GM19099 (cell line): ENCODE data around the gene EPHA1.

ENCODE experiments used
- POLR2A ChIP-seq: IDR thresholded peaks from 3 replicates; pipeline ENCODE4 v1.6.1; 2011; ENCODE audit warnings: low read depth; ENCODE audit not compliant: insufficient read length; ENCODE audit errors: extremely low read depth

Gene EPHA1

DNA sequence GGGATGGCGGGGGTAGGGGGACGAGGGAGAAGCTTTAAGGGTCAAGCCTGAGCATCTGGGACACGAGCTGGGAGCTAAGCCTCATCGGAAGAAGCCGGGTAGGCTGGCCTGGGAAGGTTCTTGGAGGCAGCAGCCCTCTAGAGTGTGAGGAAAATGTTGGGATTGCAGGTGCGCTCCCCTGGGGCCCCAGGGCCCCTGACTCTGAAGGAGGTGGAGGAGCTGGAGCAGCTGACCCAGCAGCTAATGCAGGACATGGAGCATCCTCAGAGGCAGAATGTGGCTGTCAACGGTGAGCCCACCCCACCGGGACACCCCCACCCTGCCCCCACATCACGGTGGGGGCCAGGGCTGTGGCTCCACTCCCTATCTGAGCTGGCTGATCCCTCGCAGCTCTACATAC lies 20.6 kb downstream of the EPHA1 start:
- TF ChIP-seq POLR2A, result no peak

DNA sequence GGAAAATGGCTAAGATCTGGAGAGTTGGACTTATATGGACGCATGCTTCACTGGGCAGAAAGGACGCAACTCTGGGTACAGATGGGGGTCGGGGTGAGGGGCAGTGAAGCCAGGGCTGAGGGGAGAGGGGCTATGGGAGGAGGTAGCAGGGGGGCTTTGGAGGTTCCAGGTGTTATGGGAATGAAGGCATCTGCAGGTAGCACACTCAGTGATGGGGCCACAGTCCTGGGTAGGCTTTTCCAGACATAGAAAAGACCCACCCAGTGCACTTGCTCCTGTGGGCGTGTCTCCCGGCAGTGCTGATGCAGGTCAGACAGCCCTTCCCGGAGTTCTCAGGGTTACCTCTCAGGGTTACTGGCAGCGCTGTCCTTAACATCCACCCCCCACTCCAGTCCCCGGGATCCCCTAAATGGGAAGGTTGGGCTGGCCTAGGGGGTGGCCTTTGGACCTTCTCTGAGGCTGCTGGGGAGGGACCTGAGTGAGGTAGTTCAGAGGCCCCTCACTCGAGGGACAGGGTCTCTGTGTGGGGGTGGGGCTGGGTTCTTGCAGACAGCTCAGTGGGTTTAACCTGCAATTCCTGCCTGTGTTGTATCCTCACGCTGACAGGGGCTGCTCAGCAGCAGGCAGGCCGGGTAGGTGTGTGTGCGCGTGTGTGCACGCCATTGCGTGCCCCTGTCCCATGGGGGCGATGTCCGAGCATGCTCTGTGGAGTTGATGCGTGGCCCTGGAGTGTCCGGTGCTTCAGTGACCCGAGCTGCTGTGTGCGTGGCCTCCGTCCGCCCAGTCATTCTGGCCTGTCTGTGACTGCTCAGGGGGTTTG lies 21.3 kb downstream of the EPHA1 start:
- TF ChIP-seq POLR2A, result no peak

DNA sequence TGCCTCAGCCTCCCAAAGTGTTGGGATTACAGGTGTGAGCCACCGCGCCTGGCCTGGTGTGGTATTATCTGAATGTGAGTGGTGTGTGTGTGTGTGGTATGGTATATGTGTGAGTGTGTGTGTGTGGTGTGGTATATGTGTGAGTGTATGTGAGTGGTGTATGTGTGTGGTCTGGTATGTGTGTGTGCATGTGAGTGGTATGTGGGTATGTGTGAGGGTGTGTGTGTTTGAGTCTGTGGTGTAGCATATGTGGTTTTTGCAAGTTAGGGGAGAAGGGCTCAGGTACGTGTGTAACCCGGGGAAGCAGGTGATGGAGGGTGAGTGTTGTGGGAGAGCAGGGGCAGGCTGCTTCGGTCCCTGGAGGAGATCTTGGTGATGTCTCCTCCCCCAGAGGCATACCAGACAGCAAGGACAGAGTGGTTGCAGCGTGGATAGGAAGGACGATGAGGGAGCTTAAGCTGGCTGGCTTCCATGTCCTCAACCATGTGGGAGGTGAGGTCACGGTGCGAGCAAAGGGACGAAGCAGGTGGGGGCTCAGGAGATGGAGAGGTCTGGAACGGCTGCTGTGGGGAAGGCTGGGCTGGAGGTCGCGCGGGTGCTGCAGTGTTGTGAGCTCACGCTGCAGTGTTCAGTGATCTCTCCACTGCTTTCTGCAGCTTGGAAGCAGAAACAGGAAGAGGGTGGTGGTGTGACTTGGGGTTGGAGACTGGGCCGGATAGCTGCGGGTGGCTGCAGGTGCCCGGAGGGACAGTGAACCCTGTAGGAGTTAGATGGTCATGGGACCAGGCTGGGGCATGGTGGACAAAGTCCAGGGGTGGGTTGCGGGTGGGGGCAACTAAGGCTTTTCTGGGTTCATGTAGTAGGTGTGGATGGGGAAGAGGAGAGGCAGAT lies 22.5 kb downstream of the EPHA1 start:
- no peak for TF ChIP-seq POLR2A

DNA sequence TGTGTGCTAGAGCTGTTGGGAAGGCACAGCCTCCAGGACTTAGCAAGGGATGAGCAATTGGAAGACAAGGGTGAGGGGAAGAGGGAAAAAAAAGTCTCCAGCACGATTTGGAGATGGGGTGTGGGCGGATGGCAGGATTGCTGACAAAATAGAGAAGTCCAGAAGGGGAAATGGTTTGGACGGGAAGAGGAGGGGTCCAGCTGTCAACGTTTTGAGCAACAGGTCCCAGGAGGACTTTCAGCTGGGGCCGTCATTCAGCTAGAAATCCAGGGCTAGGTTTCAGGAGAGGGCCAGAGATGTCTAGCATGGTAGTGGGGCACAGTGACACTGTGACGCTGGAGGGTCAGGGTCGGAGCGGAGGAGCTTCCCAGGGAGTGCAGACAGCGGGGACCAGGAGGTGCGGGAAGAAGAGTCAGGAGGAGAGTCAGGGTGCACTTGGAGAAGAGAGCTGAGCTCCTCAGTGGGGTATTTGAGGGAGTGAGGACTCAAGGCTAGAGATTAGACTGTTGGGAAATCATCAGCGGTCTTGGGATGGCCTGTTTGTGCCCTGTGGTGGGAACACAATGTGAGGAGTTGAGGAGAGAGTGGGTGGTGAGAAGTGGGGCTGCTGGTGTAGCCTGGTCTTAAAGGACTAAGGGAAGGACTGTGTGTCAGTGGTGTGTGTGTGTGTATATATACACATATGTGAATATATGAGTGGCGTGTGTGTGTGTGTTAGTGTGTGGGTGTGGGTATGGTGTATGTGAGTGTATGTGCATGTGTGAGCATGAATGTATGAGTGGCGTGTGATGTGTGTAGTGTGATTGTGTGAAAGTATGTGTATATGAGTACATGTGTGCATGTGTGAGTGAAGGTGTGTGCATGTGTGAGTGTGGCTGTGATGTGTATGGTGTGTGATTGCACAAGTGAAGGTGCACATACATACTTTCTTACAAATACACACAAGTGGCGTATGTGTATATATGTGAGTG lies 23.7 kb downstream of the EPHA1 start:
- no peak for TF ChIP-seq POLR2A

DNA sequence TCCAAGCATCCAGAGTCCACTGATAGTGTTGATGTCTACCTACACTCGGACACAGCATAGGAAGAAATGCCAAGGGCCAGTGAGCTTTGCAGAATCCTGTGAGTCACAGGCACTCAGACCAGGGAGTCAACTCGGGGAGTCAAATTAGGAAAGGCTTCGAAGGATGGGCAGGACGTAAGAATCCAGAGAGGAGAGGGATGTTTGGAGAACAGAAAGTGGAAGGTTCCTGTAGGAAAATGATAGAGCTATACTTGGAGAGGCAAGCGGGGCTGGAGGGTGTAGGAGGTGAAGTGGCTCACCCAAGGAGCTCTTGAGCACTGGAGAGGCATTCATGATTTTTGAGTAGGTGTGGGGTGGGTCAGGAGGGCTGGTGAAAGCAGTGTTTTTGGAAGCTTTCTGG lies 24.5 kb downstream of the EPHA1 start:
- no peak for TF ChIP-seq POLR2A

DNA sequence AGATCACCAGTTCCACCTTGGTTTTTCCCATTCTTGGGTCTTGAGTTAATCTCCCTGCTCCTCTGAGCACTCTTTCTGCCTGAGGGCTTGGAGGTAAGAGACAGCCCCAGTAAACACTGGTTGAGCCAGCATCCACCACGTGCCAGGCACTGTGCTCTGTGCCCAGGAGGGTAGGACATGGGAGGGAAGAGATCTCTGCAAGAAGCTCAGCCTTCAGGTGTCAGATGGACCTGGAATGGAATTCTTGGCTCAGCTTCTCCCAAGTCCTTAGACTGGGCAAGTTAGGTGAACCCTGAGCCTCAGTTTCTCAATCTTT lies 25.1 kb downstream of the EPHA1 start:
- TF ChIP-seq POLR2A, result no peak

DNA sequence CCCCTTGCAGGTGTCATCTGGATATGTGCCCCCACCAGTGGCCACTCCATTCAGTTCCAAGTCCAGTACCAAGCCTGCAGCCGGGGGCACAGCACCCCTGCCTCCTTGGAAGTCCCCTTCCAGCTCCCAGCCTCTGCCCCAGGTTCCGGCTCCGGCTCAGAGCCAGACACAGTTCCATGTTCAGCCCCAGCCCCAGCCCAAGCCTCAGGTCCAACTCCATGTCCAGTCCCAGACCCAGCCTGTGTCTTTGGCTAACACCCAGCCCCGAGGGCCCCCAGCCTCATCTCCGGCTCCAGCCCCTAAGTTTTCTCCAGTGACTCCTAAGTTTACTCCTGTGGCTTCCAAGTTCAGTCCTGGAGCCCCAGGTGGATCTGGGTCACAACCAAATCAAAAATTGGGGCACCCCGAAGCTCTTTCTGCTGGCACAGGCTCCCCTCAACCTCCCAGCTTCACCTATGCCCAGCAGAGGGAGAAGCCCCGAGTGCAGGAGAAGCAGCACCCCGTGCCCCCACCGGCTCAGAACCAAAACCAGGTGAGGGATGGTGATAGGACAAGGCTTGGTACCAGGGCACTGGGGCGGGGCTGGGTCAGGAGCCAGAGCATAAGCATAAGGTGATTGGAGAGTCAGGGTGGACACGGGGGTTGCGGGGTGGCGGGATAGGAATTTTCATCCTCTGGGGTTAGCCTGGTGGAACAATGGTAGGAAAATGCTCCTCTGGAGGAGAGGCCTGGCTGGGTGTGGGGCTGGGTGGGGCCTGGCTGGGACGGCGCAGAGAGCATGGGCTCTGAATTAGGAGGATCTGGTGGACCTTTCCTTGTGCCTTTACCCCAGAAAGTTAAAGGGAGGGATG lies 25.6 kb downstream of the EPHA1 start:
- TF ChIP-seq POLR2A, result no peak

DNA sequence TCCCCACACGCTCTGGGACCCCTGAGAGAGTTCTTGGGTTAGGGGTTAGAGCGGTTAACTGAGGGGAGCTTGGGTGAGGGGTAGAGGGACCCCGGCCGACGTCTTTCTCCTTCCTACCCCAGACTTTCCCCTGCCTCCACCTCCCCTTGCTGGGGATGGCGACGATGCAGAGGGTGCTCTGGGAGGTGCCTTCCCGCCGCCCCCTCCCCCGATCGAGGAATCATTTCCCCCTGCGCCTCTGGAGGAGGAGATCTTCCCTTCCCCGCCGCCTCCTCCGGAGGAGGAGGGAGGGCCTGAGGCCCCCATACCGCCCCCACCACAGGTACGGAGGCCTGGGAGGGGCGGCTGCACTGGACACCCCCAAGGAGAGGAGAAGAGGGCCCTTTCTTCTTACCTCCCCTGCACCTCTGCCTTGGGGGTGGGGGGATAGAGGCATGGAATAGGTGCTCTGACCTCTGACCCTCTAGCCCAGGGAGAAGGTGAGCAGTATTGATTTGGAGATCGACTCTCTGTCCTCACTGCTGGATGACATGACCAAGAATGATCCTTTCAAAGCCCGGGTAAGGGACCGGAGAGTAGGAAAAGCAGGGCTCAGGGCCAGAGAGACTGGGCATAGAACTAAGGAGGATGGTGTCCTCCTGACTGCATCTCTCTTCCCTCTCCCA lies 26.4 kb downstream of the EPHA1 start:
- TF ChIP-seq POLR2A, result no peak

DNA sequence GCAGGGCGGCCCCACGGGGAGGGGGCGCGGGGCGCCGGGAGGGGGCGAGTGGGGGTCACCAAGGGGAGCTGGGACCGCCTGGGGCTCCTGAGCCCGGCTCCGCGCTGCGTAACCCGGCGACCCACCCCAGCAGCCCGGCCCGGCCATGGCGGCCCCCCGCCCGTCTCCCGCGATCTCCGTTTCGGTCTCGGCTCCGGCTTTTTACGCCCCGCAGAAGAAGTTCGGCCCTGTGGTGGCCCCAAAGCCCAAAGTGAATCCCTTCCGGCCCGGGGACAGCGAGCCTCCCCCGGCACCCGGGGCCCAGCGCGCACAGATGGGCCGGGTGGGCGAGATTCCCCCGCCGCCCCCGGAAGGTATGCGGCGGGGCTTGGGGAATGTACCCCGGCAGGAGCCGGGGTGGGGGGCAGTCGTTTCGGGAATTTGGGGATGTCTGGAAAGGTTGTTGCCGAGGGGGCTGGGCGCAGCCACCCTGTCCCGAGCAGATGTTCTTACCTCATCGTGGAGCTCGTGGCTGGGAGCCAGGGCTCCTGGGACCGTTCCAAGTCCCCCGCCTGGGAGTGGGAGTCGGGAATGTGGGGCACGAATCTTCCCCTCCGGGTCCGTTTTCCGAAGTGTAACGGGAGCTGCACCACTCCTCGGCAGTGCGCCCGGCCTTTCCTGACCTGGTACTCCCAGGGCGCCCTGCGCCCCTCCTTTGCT lies 27.1 kb downstream of the EPHA1 start:
- TF ChIP-seq POLR2A, result no peak

DNA sequence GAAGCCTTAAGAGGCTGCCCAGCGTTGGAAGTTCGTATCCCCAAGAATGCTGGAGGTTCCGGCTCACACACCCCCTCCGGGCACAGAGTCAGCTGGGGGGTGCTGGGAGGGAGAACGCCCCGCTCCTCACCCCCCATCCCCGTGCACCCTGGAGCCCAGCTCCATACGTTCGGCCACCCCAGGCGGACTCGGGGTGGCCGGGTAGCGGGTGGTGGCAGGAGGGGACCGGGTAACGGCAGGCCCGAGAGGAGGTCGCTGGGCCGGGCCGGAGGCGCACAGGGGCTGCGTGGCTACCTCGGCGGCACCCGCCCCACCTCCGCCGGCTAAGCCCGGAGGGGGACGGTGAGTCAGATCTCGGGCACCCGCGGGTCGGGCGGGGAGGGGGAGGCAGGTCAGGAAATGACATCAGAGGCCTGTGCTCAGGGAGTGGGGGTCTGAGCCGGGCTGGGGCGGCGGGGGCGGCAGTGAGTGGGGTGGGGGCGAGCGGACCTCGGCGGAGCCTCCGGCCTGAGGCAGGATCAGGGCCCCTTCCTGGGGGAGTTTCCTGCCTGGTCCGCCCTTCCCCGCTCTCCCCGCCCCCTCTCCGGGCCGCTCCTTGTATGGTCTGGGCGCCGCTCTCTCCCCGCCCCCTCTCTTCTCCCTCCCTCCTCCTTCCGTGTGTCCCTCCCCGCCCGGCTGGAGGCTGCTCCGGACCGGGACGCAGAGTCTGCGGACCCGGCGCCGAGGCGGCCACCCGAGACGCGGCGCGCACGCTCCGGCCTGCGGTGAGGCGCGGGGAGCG lies 27.8 kb downstream of the EPHA1 start, which contains the start of gene ZYX:
TSS of gene ZYX (plus strand) at position 700 of the 781 bp plus-strand sequence. CDS start 227 bp downstream, outside the sequence.
- TF ChIP-seq POLR2A, result peak; percentile 76

DNA sequence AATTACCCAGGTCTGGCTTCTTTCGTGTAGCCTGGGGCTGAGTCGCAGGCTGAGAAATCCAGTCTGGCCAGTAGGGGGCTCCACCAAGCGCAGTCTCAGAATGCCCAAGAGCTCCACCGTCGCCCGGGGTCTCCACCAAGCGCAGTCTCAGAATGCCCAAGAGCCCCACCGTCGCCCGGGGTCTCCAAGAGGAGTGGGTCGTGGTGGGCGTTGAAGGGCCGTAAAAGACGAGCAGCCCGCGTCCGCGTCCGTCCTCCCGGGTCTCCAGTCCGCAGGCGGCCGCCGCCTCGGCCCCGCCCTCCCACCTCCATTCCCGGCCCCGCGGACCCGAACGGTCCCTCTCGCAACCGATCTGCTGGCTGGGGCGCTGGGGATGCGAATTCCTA lies 28.4 kb downstream of the EPHA1 start:
- no peak for TF ChIP-seq POLR2A

DNA sequence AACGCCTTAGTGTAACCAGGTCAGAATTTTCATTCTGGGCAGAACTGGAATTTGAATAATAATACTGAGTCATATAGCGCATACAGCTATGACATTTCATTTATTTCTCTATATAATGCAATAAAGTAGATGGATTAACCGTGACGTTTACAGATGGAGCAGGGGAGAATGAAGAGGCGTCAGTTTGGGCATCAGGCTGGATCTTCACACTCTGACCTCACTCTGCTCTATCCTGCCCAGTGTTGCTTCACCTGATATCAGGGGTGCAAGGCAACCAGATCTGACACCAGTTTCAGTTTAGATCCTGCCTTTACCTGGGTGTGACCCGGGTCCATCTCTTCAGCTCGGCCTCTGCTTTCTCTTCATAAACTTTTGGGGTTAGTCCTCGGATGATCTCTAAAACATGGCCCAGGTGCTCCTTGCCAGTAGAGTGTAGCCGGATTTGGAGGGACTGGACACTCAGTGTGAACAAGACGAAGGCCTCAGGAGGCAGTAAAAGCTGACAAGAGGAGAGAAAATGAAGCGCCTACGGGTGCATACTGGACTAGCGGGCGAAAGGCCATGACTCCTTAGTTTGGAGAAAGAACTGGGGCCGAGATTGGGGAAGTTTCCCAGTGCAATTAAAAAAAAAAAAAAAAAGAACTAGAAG lies 28.9 kb downstream of the EPHA1 start:
- TF ChIP-seq POLR2A, result no peak
